ENCODE measurements around the gene SYNE1. TPM values are rescaled to one million over a fixed set of nuclear protein-coding genes. Genes with fewer than 3 reads are reported as not detected.

Gene SYNE1
- total RNA-seq, 1 donor from 2014 or later = 12.7 TPM

- H3K27ac Mint-ChIP-seq (ENCODE audit: unreplicated experiment) = no peak overlapping the region
- no peak overlapping the region for H3K4me3 Mint-ChIP-seq (ENCODE audit: unreplicated experiment)
- no peak for DNase-seq (ENCODE audit: low spot score)
- no peaks in the 10 kb centered on the region for H3K36me3 Mint-ChIP-seq (ENCODE audit: low read depth, unreplicated experiment)
- peaks cover 2% of the 10 kb centered on the region for H3K27me3 Mint-ChIP-seq (ENCODE audit: unreplicated experiment)
- no peak for TF ChIP-seq CTCF (IDR thresholded peaks at IDR 0.05; ENCODE audit: unreplicated experiment)
- H3K4me1 Mint-ChIP-seq (ENCODE audit: unreplicated experiment) = peaks cover 20% of the 10 kb centered on the region
- no peaks in the 10 kb centered on the region for H3K9me3 Mint-ChIP-seq (ENCODE audit: unreplicated experiment)
Measured at GRCh38 chr6:152583888-152584287, 53.3 kb downstream of the SYNE1 start.

DNA sequence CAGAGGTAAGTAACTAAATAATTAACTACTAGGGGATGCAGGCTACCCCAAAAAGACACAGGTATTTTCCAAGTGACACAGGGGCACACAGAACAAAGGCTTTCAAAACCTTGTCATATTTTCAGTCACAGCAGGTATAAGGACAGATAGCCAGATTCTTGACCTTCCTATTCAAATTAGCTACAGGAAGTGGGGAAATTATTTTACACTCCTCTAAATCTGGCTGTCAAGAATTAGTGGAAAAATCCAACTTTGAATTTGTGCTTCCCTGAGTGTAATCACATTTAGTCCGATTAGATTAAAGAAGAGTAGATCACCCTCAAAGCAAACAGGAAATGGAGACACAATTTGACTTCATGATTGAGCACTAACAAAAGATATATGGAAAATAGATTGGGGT is 60.6 kb downstream of the SYNE1 start:
- no peaks in the 10 kb centered on the region for H3K9me3 Mint-ChIP-seq (ENCODE audit: unreplicated experiment)
- no peak overlapping the region for H3K27ac Mint-ChIP-seq (ENCODE audit: unreplicated experiment)
- H3K27me3 Mint-ChIP-seq (ENCODE audit: unreplicated experiment) = no peaks in the 10 kb centered on the region
- DNase-seq (ENCODE audit: low spot score) = no peak
- H3K4me3 Mint-ChIP-seq (ENCODE audit: unreplicated experiment) = no peak overlapping the region
- TF ChIP-seq CTCF (IDR thresholded peaks at IDR 0.05; ENCODE audit: unreplicated experiment) = no peak
- H3K4me1 Mint-ChIP-seq (ENCODE audit: unreplicated experiment) = no peaks in the 10 kb centered on the region
- H3K36me3 Mint-ChIP-seq (ENCODE audit: low read depth, unreplicated experiment) = no peaks in the 10 kb centered on the region

DNA sequence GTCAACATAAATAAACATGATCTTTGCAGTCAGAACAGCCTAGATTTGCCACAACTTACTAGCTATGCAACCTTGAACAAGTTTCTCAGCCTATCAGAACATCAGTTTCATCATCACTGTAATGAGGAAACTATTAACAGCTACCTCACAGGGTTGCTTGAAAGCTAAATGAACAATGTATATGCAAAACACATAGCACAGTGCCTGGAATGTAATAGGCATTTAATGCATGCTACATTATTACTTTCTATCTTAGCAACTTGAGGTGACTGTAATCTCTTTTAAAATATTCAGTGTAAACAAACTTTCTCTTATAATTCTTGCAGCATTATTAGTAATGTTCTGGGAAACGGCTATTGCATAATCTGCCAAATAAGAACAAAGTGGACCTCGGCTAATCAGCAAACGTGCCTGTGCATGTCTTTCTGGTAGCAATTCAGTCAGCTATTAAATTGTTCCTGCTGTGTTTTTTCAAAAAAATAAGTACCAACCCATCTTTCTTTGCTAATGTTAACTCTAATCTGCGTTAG is 61.5 kb downstream of the SYNE1 start:
- peaks cover under 1% of the 10 kb centered on the region for H3K4me1 Mint-ChIP-seq (ENCODE audit: unreplicated experiment)
- no peak for TF ChIP-seq CTCF (IDR thresholded peaks at IDR 0.05; ENCODE audit: unreplicated experiment)

GRCh38 chr6:152575161-152575560 is 62.0 kb downstream of the SYNE1 start:
- no peak for TF ChIP-seq CTCF (IDR thresholded peaks at IDR 0.05; ENCODE audit: unreplicated experiment)
- Mint-ChIP-seq H3K9me3 (ENCODE audit: unreplicated experiment) (no peaks in the 10 kb centered on the region), H3K27me3 (ENCODE audit: unreplicated experiment) (no peaks in the 10 kb centered on the region), H3K36me3 (ENCODE audit: low read depth, unreplicated experiment) (no peaks in the 10 kb centered on the region), H3K27ac (ENCODE audit: unreplicated experiment) (no peak overlapping the region), H3K4me1 (ENCODE audit: unreplicated experiment) (peaks cover 2% of the 10 kb centered on the region), H3K4me3 (ENCODE audit: unreplicated experiment) (no peak overlapping the region)
- no peak for DNase-seq (ENCODE audit: low spot score)

More for the DNA sequence above, 61.5 kb downstream of the SYNE1 start:
- Mint-ChIP-seq H3K27ac (ENCODE audit: unreplicated experiment) (no peak overlapping the region), H3K27me3 (ENCODE audit: unreplicated experiment) (no peaks in the 10 kb centered on the region), H3K4me3 (ENCODE audit: unreplicated experiment) (no peak overlapping the region), H3K9me3 (ENCODE audit: unreplicated experiment) (no peaks in the 10 kb centered on the region), H3K36me3 (ENCODE audit: low read depth, unreplicated experiment) (no peaks in the 10 kb centered on the region)
- DNase-seq (ENCODE audit: low spot score) = no peak

GRCh38 chr6:152573762-152574161 is 63.4 kb downstream of the SYNE1 start:
- no peak overlapping the region for H3K4me3 Mint-ChIP-seq (ENCODE audit: unreplicated experiment)
- no peak for TF ChIP-seq CTCF (IDR thresholded peaks at IDR 0.05; ENCODE audit: unreplicated experiment)
- H3K27ac Mint-ChIP-seq (ENCODE audit: unreplicated experiment) = no peak overlapping the region
- H3K9me3 Mint-ChIP-seq (ENCODE audit: unreplicated experiment) = no peaks in the 10 kb centered on the region
- no peaks in the 10 kb centered on the region for H3K36me3 Mint-ChIP-seq (ENCODE audit: low read depth, unreplicated experiment)
- H3K4me1 Mint-ChIP-seq (ENCODE audit: unreplicated experiment) = peaks cover 2% of the 10 kb centered on the region
- H3K27me3 Mint-ChIP-seq (ENCODE audit: unreplicated experiment) = no peaks in the 10 kb centered on the region
- DNase-seq (ENCODE audit: low spot score) = no peak

Measured in endothelial cell (in vitro differentiated cells).